ENCODE results near the gene GABPB2.

DNA sequence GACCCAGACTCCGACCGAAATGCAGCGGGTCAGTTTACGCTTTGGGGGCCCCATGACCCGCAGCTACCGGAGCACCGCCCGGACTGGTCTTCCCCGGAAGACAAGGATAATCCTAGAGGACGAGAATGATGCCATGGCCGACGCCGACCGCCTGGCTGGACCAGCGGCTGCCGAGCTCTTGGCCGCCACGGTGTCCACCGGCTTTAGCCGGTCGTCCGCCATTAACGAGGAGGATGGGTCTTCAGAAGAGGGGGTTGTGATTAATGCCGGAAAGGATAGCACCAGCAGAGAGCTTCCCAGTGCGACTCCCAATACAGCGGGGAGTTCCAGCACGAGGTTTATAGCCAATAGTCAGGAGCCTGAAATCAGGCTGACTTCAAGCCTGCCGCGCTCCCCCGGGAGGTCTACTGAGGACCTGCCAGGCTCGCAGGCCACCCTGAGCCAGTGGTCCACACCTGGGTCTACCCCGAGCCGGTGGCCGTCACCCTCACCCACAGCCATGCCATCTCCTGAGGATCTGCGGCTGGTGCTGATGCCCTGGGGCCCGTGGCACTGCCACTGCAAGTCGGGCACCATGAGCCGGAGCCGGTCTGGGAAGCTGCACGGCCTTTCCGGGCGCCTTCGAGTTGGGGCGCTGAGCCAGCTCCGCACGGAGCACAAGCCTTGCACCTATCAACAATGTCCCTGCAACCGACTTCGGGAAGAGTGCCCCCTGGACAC, 22.5 kb upstream of the GABPB2 start:
- TF ChIP-seq CTCF (IDR thresholded peaks at IDR 0.05; ENCODE audit: insufficient read depth, low read depth, low read length) (no peak), EZH2 (IDR thresholded peaks at IDR 0.05; ENCODE audit: insufficient read depth, low read length) (no peak)

All from astrocyte (in vitro differentiated cells and primary cell).